H1 (cell line): ENCODE measurements around the gene PKD1L1. TPM values are rescaled to one million over a fixed set of nuclear protein-coding genes. Genes with fewer than 3 reads are reported as not detected.

Source experiments
- CTCF ChIA-PET: fragments of 300-600 bp; sonication (Branson Sonifier 250); formaldehyde crosslinking; loops from one replicate; lab custom pipeline; 2021; ENCODE audit not compliant: partially characterized antibody; lab: Charles Lee
- POLR2A ChIA-PET: fragments of 300-600 bp; sonication (Branson Sonifier 250); formaldehyde crosslinking; loops from one replicate; lab custom pipeline; 2021; ENCODE audit warnings: inconsistent platforms; ENCODE audit not compliant: partially characterized antibody; lab: Charles Lee
- DNase-seq, 2 experiments: peaks; one replicate each; pipeline versions ENCODE4 v3.0.0 to v3.0.0-alpha.2; 2010 to 2022; ENCODE audit warnings: low spot score in 2 of 2, low read depth in 1 of 2, mixed read lengths in 1 of 2
- FAIRE-seq: peaks from 2 replicates; lab custom pipeline; 2011; peaks lifted over from hg19 to GRCh38; lab: Jason Lieb, UNC
- H2AFZ ChIP-seq: 2 replicates; pipeline ENCODE4 v1.8.1; 2012; ENCODE audit warnings: low read length, inconsistent platforms
- H2AK5ac ChIP-seq: 2 replicates; pipeline ENCODE4 v1.6.1; 2013; ENCODE audit warnings: low read depth, low read length
- H2BK120ac ChIP-seq: replicated peaks from 2 replicates; pipeline ENCODE3; 2013; ENCODE audit warnings: low read depth, low read length, inconsistent platforms
- H2BK12ac ChIP-seq: 2 replicates; pipeline ENCODE4 v1.6.1; 2013; ENCODE audit warnings: low read depth, low read length
- H2BK15ac ChIP-seq: 2 replicates; pipeline ENCODE4 v1.6.1; 2013; ENCODE audit warnings: low read length
- H2BK20ac ChIP-seq: 2 replicates; pipeline ENCODE4 v1.6.1; 2013; ENCODE audit warnings: low read length
- H2BK5ac ChIP-seq: 2 replicates; pipeline ENCODE4 v1.6.1; 2013; ENCODE audit warnings: low read depth, low read length
- H3K14ac ChIP-seq: 2 replicates; pipeline ENCODE4 v1.6.1; 2013; ENCODE audit warnings: inconsistent platforms; ENCODE audit not compliant: insufficient read length
- H3K18ac ChIP-seq: 2 replicates; pipeline ENCODE4 v1.6.1; 2013; ENCODE audit warnings: low read length; ENCODE audit errors: extremely low read depth
- H3K23ac ChIP-seq: 2 replicates; pipeline ENCODE4 v1.6.1; 2013; ENCODE audit warnings: inconsistent platforms; ENCODE audit not compliant: insufficient read length
- H3K23me2 ChIP-seq: 2 replicates; pipeline ENCODE4 v1.6.1; 2013; ENCODE audit warnings: low read depth, low read length
- H3K27ac ChIP-seq: 2 replicates; pipeline ENCODE4 v1.6.1; 2011; ENCODE audit warnings: low read depth, low read length, inconsistent platforms
- H3K27me3 ChIP-seq, 4 experiments: replicated peaks in 1 of 4; 1 replicate in 1 of 4; 2 replicates in 3 of 4; pipeline versions ENCODE4 v1.6.1 to v1.8.1; 2011 to 2013; ENCODE audit warnings: low read length in 3 of 4, mild to moderate bottlenecking in 3 of 4, inconsistent platforms in 2 of 4, mixed read lengths in 2 of 4, moderate library complexity in 1 of 4; ENCODE audit not compliant: control insufficient read depth in 3 of 4, insufficient read depth in 3 of 4; ENCODE audit errors: extremely low read depth in 1 of 4
- H3K36me3 ChIP-seq, 4 experiments: 2 replicates each; pipeline versions ENCODE4 v1.6.1 to v1.8.1; 2011 to 2013; ENCODE audit warnings: mild to moderate bottlenecking in 4 of 4, low read length in 3 of 4, moderate library complexity in 2 of 4, control low read depth in 1 of 4, inconsistent platforms in 1 of 4; ENCODE audit not compliant: insufficient read depth in 4 of 4, control insufficient read depth in 2 of 4
- H3K4ac ChIP-seq: replicated peaks from 2 replicates; pipeline ENCODE3; 2013; ENCODE audit warnings: low read length, low read depth, mixed read lengths, inconsistent platforms; ENCODE audit not compliant: insufficient read length
- H3K4me1 ChIP-seq, 4 experiments: replicated peaks in 1 of 4; 1 replicate in 1 of 4; 2 replicates in 3 of 4; pipeline versions ENCODE4 v1.6.1 to v1.8.1; 2011 to 2013; ENCODE audit warnings: low read length in 3 of 4, inconsistent platforms in 2 of 4, mixed read lengths in 1 of 4; ENCODE audit not compliant: insufficient read depth in 4 of 4, control insufficient read depth in 3 of 4
- H3K4me2 ChIP-seq, 2 experiments: 2 replicates each; pipeline versions ENCODE4 v1.6.1 to v1.8.1; 2011 to 2013; ENCODE audit warnings: low read depth in 2 of 2, low read length in 2 of 2, control low read depth in 1 of 2, inconsistent platforms in 1 of 2, mild to moderate bottlenecking in 1 of 2; ENCODE audit not compliant: insufficient read depth in 1 of 2
- H3K4me3 ChIP-seq, 4 experiments: fragments of 200-600, 300-600 bp in 1 of 4; sonication (generic), shearing (Covaris generic), sonication (Bioruptor Twin) in 1 of 4; 2 replicates each; pipeline versions ENCODE4 v1.5.1 to v1.8.1; 2011 to 2016; ENCODE audit warnings: low read length in 4 of 4, low read depth in 3 of 4, control low read depth in 2 of 4, inconsistent platforms in 2 of 4, mild to moderate bottlenecking in 2 of 4, mixed read lengths in 1 of 4, moderate library complexity in 1 of 4; ENCODE audit not compliant: insufficient read depth in 2 of 4; ENCODE audit errors: extremely low read depth in 1 of 4
- H3K56ac ChIP-seq: replicated peaks from 2 replicates; pipeline ENCODE3; 2013; ENCODE audit warnings: low read depth, mild to moderate bottlenecking, mixed read lengths, low read length, inconsistent platforms; ENCODE audit not compliant: insufficient read length
- H3K79me1 ChIP-seq: 2 replicates; pipeline ENCODE4 v1.6.1; 2013; ENCODE audit warnings: low read depth, low read length, control low read depth
- H3K79me2 ChIP-seq, 2 experiments: 2 replicates each; pipeline versions ENCODE4 v1.6.1 to v1.8.1; 2012 to 2013; ENCODE audit warnings: low read length in 2 of 2, mild to moderate bottlenecking in 2 of 2, inconsistent platforms in 1 of 2; ENCODE audit not compliant: insufficient read depth in 2 of 2, control insufficient read depth in 1 of 2
- H3K9ac ChIP-seq, 4 experiments: replicated peaks in 1 of 4; 1 replicate in 1 of 4; 2 replicates in 3 of 4; pipeline versions ENCODE4 v1.6.1 to v1.8.1; 2011 to 2013; ENCODE audit warnings: low read depth in 3 of 4, low read length in 3 of 4, control low read depth in 2 of 4, mild to moderate bottlenecking in 2 of 4, moderate library complexity in 2 of 4, inconsistent platforms in 1 of 4; ENCODE audit errors: extremely low read depth in 1 of 4
- H3K9me3 ChIP-seq, 2 experiments: 2 replicates each; pipeline versions ENCODE4 v1.6.1 to v1.8.1; 2012 to 2013; ENCODE audit warnings: mild to moderate bottlenecking in 2 of 2, moderate library complexity in 2 of 2, control low read depth in 1 of 2, inconsistent platforms in 1 of 2, low read depth in 1 of 2, low read length in 1 of 2, mixed read lengths in 1 of 2; ENCODE audit not compliant: insufficient read depth in 2 of 2
- H4K20me1 ChIP-seq, 2 experiments: replicated peaks in 1 of 2; 2 replicates each; pipeline versions ENCODE3 to v1.8.1; 2011 to 2013; ENCODE audit warnings: inconsistent platforms in 2 of 2, low read length in 2 of 2, mild to moderate bottlenecking in 1 of 2; ENCODE audit not compliant: insufficient read depth in 2 of 2, control insufficient read depth in 1 of 2
- H4K5ac ChIP-seq: 2 replicates; pipeline ENCODE4 v1.6.1; 2013; ENCODE audit warnings: low read length, low read depth, mixed read lengths, inconsistent platforms; ENCODE audit not compliant: insufficient read length
- H4K8ac ChIP-seq: 2 replicates; pipeline ENCODE4 v1.8.0; 2013; ENCODE audit warnings: mild to moderate bottlenecking, moderate library complexity, low read length, inconsistent platforms; ENCODE audit not compliant: insufficient read depth; ENCODE audit errors: extremely low read depth
- H4K91ac ChIP-seq: replicated peaks from 2 replicates; pipeline ENCODE3; 2013; ENCODE audit warnings: low read length, mixed read lengths, inconsistent platforms; ENCODE audit not compliant: insufficient read length
- CREB1 ChIP-seq: IDR thresholded peaks from 2 replicates; pipeline ENCODE4 v1.6.1; 2012; ENCODE audit warnings: inconsistent platforms
- SIN3A ChIP-seq, 2 experiments: IDR thresholded peaks in 1 of 2; conservative IDR thresholded peaks in 1 of 2; 2 replicates each; pipeline ENCODE4 v1.6.1; 2011 to 2012; ENCODE audit warnings: low read length in 2 of 2, improper control_type of control experiment in 1 of 2, low read depth in 1 of 2, mild to moderate bottlenecking in 1 of 2
- SUZ12 ChIP-seq: fragments of 200-600 bp; sonication (generic); IDR thresholded peaks from 2 replicates; pipeline ENCODE4 v1.6.1; 2012; ENCODE audit warnings: mild to moderate bottlenecking, inconsistent platforms, low read length, moderate library complexity, mixed read lengths
- WGBS, 2 experiments: shearing (Covaris generic) in 1 of 2; methylation state at CpG; one replicate each; pipeline versions ENCODE4 v1.1.6 to v1.1.7; 2013 to 2015; ENCODE audit warnings: low lambda C conversion rate in 2 of 2, mixed read lengths in 2 of 2, inconsistent platforms in 1 of 2, low coverage in 1 of 2, missing lambda C conversion rate in 1 of 2; ENCODE audit not compliant: insufficient replicate concordance in 2 of 2, insufficient coverage in 1 of 2, insufficient read length in 1 of 2; ENCODE audit errors: extremely low coverage in 1 of 2, missing lambda C conversion rate in 1 of 2; 5-methylcytosine and 5-hydroxymethylcytosine counted together
- polyA plus RNA-seq, 7 experiments: library from polyadenylated mRNA; depleted of rRNA in 3 of 7; stranded (reverse) in 5 of 7; unstranded in 2 of 7; fragments of >200 nt in 5 of 7; fragments of 200-250 nt in 2 of 7; gene quantifications; 1 replicate in 5 of 7; 2 replicates in 1 of 7; 4 replicates in 1 of 7; pipeline versions ENCODE4 v1.2.1 to v1.2.3, GENCODE V29; 2011 to 2013; ENCODE audit warnings: missing spikeins in 2 of 7, mixed read lengths in 2 of 7
- total RNA-seq: library from RNA; stranded (reverse); fragmentation: NEBNext Ultra II Directional; extraction: Animal tissue kit (Norgen Biotek cat#: 25700); gene quantifications from 2 replicates; pipeline ENCODE4 v1.2.1, GENCODE V29; 2021

PKD1L1 gene
- total and polyA plus RNA-seq, 2 of the 8 experiments (the other 6 are each of a cell fraction or from before 2014, with no cell fraction given): 0.22 to 0.35 TPM

- WGBS, 2 experiments: 97% methylated on average over 5 of the region's 5 CpGs; no CpG with 5 or more reads in 1 of the 2 experiments
- H3K27ac ChIP-seq: no peak overlapping the region
- no peaks in the 10 kb centered on the region for H3K23me2 ChIP-seq
- H2BK5ac ChIP-seq: no peak overlapping the region
- H3K56ac ChIP-seq: no peak overlapping the region
- no peak overlapping the region for H4K91ac ChIP-seq
- H4K5ac ChIP-seq: no peak overlapping the region
- no peak overlapping the region for H2BK20ac ChIP-seq
- FAIRE-seq (no peak), DNase-seq (no peak)
- no peak overlapping the region for H4K8ac ChIP-seq
- no peak overlapping the region for H2BK15ac ChIP-seq
- H3K4me1 ChIP-seq: no peaks in the 10 kb centered on the region
- 0 out of 4 replicates have a peak, but pooled peaks cover 0 to 3% of the 10 kb centered on the region in 2 experiments for H3K9me3 ChIP-seq
- H2BK12ac ChIP-seq: no peak overlapping the region
- no peak overlapping the region for H3K4me2 ChIP-seq
- no peaks in the 10 kb centered on the region for H3K27me3 ChIP-seq
- no peak overlapping the region for H3K18ac ChIP-seq
- H3K23ac ChIP-seq: no peak overlapping the region
- no peak for TF ChIP-seq CREB1
- no peak for TF ChIP-seq SIN3A (conservative IDR thresholded peaks at IDR 0.05 in 1 of 2, IDR thresholded peaks at IDR 0.05 in 1 of 2; ENCODE audit: low read depth in 1 of 2, low read length in 2 of 2)
- no peak for TF ChIP-seq SUZ12
- no peaks in the 10 kb centered on the region for H3K36me3 ChIP-seq
- no peak overlapping the region for H2AK5ac ChIP-seq
- POLR2A ChIA-PET: no interaction called here
- no peak overlapping the region for H3K4me3 ChIP-seq
- H2AFZ ChIP-seq: no peak overlapping the region
- CTCF ChIA-PET: interaction anchor here (0.6 to 0.7 kb wide), 2 partner anchors 255 to 1124 kb away, joined by 3 to 4 read pairs; no protein-coding TSS in a partner anchor
- H4K20me1 ChIP-seq: no peaks in the 10 kb centered on the region
- H3K4ac ChIP-seq: no peak overlapping the region
- no peak overlapping the region for H3K14ac ChIP-seq
- H2BK120ac ChIP-seq: no peak overlapping the region
- H3K79me1 ChIP-seq: no peaks in the 10 kb centered on the region
- no peak overlapping the region for H3K9ac ChIP-seq
- H3K79me2 ChIP-seq: no peaks in the 10 kb centered on the region
These were observed 167.7 kb downstream of the PKD1L1 start for GRCh38 chr7:47780555-47780954.
